Spinal cord (tissue), 10 donors: Measurements from ENCODE around the gene LGALS14. TPM values are rescaled to one million over a fixed set of nuclear protein-coding genes. Genes with fewer than 3 reads are reported as not detected.
A peak's percentile ranks its signal among the peaks of the same experiment; 100 is the strongest.
"Not testable (repeated sequence)": the region's sequence is repeated elsewhere in the genome, so short reads cannot be mapped to it uniquely, and the experiment has no call there.

Experiments used
- DNase-seq, 6 donors: peaks; one replicate each; pipeline versions ENCODE4 v3.0.0 to v3.0.0-alpha.2; 2013 to 2015; ENCODE audit warnings: low spot score in 6 of 6, low read depth in 4 of 6
- H3K27ac ChIP-seq: one replicate; pipeline ENCODE4 v1.5.1; 2013; ENCODE audit warnings: low read depth, low read length, control low read depth
- H3K27me3 ChIP-seq: one replicate; pipeline ENCODE4 v1.6.1; 2013; ENCODE audit warnings: low read length; ENCODE audit not compliant: control insufficient read depth, insufficient read depth
- H3K36me3 ChIP-seq: one replicate; pipeline ENCODE4 v1.6.1; 2013; ENCODE audit warnings: low read length; ENCODE audit not compliant: control insufficient read depth, insufficient read depth
- H3K4me1 ChIP-seq: one replicate; pipeline ENCODE4 v1.6.1; 2013; ENCODE audit warnings: low read length; ENCODE audit not compliant: control insufficient read depth, insufficient read depth
- H3K4me3 ChIP-seq: one replicate; pipeline ENCODE4 v1.5.1; 2013; ENCODE audit warnings: low read depth, low read length, control low read depth
- H3K9me3 ChIP-seq: one replicate; pipeline ENCODE4 v1.6.1; 2013; ENCODE audit warnings: low read length; ENCODE audit not compliant: control insufficient read depth, insufficient read depth
- WGBS: methylation state at CpG from one replicate; pipeline ENCODE4 v1.1.5; 2013; ENCODE audit warnings: missing lambda C conversion rate; ENCODE audit not compliant: insufficient coverage; 5-methylcytosine and 5-hydroxymethylcytosine counted together
- long read RNA-seq, 4 donors: transcript quantifications; one replicate each; lab custom pipeline, GENCODE V29; 2026
- polyA plus RNA-seq, 2 donors: library from polyadenylated mRNA; unstranded; fragments of 120-200 nt; gene quantifications; one replicate each; pipeline ENCODE4 v1.2.1, GENCODE V29; 2013; ENCODE audit not compliant: insufficient read length in 2 of 2
- total RNA-seq, 2 donors: library from RNA; depleted of rRNA in 1 of 2; stranded (reverse); fragments of 120-200 nt in 1 of 2; fragments of >200 nt in 1 of 2; gene quantifications; one replicate each; pipeline versions ENCODE4 v1.2.3 to v1.2.4, GENCODE V29; 2013 to 2014
- donor health status: healthy.

LGALS14 gene, protein sequence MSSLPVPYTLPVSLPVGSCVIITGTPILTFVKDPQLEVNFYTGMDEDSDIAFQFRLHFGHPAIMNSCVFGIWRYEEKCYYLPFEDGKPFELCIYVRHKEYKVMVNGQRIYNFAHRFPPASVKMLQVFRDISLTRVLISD
- under 1 TPM in 1 of 2 donors, not detected in 1; 0.28 TPM for total RNA-seq
- polyA plus RNA-seq: under 1 TPM; 0.35 to 0.57 TPM
- long read RNA-seq, donor 1: 0 reads
- long read RNA-seq, donor 2: 0 reads
- long read RNA-seq, donor 3: 0 reads
- long read RNA-seq, donor 4: 0 reads

DNA sequence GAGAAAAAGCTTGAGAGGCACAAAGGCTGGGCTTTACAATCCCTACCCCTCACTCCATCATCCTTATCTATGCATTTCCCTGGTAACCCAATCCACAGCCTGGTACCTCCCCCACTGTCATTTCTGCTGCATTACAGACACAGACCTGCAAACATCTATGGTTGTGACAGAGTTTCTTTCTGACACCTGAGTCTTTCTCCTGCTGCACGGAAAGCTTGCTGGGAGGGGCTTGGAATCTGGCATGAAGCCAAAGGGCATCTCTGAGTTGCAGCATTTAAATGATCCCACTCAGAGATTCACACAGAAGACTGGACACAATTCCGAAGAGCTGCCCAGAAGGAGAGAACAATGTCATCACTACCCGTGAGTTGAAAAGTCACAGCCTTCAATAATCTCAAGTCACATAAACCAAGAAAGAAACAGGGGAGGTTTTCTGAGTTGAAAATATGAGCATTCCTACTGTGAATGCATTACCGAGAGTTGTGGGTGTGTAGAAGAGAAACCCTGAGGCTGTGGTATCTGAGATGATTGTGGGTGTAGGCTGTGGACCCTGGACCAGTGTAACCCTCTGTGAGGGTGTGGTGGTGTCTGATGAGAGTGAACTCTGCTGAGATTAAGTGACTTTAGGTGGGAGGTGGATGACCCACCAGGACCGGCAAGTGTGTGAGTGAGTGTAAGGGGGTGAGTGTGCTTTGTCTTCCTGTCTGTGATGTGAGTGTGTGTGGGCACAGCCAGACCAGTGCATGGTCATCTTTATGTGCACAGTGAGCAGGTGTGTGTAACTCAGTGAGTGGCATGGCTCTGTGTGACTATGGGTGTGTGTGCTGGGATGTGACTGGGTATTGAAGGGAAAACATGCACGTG is at the start of gene LGALS14:
Gene LGALS14 (plus strand): TSS at position 301 of the 864 bp plus-strand sequence. CDS start 48 bp downstream, at position 349.
- Histone ChIP-seq H3K4me1 (no peaks in the 10 kb centered on the region), H3K4me3 (no peak within 1 kb of the TSS), H3K9me3 (no peaks in the 10 kb centered on the region), H3K27ac (no peak within 1 kb of the TSS), H3K27me3 (no peaks in the 10 kb centered on the region), H3K36me3 (no peaks in the 10 kb centered on the region)
- WGBS: 54% methylated on average over 3 of the region's 6 CpGs
- DNase-seq: peak in 2 of 6 donors; percentile 1

GRCh38 chr19:39655613-39656012 is 48.7 kb upstream of the LGALS14 start, which contains the start of gene LGALS16:
Gene LGALS16, plus strand, starts transcription at chr19:39655913. Its CDS starts 49 bp downstream, at chr19:39655962.
- no peak for DNase-seq
- no peak within 1 kb of the TSS for H3K4me3 ChIP-seq
- no peaks in the 10 kb centered on the region for H3K9me3 ChIP-seq
- no peak within 1 kb of the TSS for H3K27ac ChIP-seq
- 80% methylated on average over 1 of the region's 3 CpGs for WGBS
- peaks cover 2% of the 10 kb centered on the region for H3K27me3 ChIP-seq
- no peaks in the 10 kb centered on the region for H3K4me1 ChIP-seq
- H3K36me3 ChIP-seq: no peaks in the 10 kb centered on the region

- Histone ChIP-seq H3K27me3 (peaks cover 2% of the 10 kb centered on the region), H3K4me3 (no peak overlapping the region), H3K4me1 (no peaks in the 10 kb centered on the region), H3K36me3 (no peaks in the 10 kb centered on the region), H3K27ac (no peak overlapping the region), H3K9me3 (no peaks in the 10 kb centered on the region)
- DNase-seq: no peak
- whole genome bisulfite sequencing: 89% methylated on average over 2 of the region's 4 CpGs
Measured at GRCh38 chr19:39659791-39660190, 44.5 kb upstream of the LGALS14 start.

DNA sequence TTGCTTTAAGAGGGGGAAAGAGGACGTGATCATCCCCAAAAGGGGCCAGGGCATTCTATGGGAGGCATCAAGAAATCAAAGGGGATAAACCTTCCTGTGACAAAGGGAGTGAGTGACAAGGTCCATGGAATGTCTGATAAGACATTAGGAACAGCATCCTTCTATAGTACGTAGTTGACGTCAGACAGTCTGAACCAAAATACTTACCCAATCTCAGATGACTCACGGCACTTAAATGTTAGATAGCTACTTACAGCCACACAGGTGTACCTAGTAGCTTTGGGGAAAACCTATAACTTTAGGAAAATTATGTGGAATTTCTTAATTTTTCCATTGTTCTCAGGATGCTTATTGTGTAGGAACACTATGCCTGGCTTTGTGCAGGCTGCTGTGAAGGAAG is 43.6 kb upstream of the LGALS14 start:
- Histone ChIP-seq H3K9me3 (no peaks in the 10 kb centered on the region), H3K27me3 (peaks cover 2% of the 10 kb centered on the region), H3K27ac (no peak overlapping the region), H3K36me3 (no peaks in the 10 kb centered on the region), H3K4me3 (no peak overlapping the region), H3K4me1 (no peaks in the 10 kb centered on the region)
- no peak for DNase-seq
- 93% methylated on average over 3 of the region's 4 CpGs for WGBS

DNA sequence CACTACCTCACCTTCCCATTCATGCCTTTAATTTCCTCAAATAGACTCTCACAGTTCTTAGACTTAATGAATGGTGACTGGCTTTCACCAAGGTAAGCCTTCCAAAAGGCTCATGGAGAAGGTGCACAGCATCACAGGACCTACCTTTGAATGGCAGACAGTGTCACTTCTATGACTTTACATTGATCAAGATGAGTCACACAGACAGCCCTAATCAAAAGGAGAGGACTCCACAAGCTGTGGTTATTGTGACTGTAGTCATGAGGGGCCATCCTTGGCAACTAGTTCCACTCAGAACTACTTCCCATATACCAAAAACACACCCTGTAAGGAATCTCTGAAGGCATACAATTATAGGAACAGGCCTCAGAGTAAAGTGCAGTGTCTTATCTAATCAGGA is 42.7 kb upstream of the LGALS14 start:
- Histone ChIP-seq H3K4me1 (no peaks in the 10 kb centered on the region), H3K36me3 (no peaks in the 10 kb centered on the region), H3K27ac (no peak overlapping the region), H3K4me3 (no peak overlapping the region), H3K9me3 (no peaks in the 10 kb centered on the region), H3K27me3 (peaks cover 2% of the 10 kb centered on the region)
- DNase-seq: no peak

GRCh38 chr19:39669860-39670259 is 34.4 kb upstream of the LGALS14 start:
- not testable (repeated sequence) for H3K4me3 ChIP-seq, H3K4me1 ChIP-seq, DNase-seq, H3K36me3 ChIP-seq, H3K27ac ChIP-seq, H3K9me3 ChIP-seq, H3K27me3 ChIP-seq
- no CpG with 5 or more reads among the region's 3 CpGs for WGBS

- H3K27ac ChIP-seq: no peak overlapping the region
- DNase-seq: no peak
- WGBS: 10% methylated on average over 1 of the region's 4 CpGs
Measured at GRCh38 chr19:39670998-39671397, 33.3 kb upstream of the LGALS14 start.

GRCh38 chr19:39671739-39672363 is 32.4 kb upstream of the LGALS14 start:
- peak; percentile 7 to 84 (median 26) for DNase-seq
- Histone ChIP-seq H3K27ac (no peak overlapping the region), H3K4me3 (no peak overlapping the region), H3K4me1 (no peaks in the 10 kb centered on the region), H3K27me3 (peaks cover 5% of the 10 kb centered on the region), H3K9me3 (no peaks in the 10 kb centered on the region), H3K36me3 (no peaks in the 10 kb centered on the region)
- 13% methylated on average over 6 of the region's 9 CpGs for WGBS

More at GRCh38 chr19:39670998-39671397, 33.3 kb upstream of the LGALS14 start:
- H3K36me3 ChIP-seq: no peaks in the 10 kb centered on the region
- no peaks in the 10 kb centered on the region for H3K4me1 ChIP-seq
- H3K4me3 ChIP-seq: no peak overlapping the region
- H3K27me3 ChIP-seq: peaks cover 5% of the 10 kb centered on the region
- no peaks in the 10 kb centered on the region for H3K9me3 ChIP-seq

DNA sequence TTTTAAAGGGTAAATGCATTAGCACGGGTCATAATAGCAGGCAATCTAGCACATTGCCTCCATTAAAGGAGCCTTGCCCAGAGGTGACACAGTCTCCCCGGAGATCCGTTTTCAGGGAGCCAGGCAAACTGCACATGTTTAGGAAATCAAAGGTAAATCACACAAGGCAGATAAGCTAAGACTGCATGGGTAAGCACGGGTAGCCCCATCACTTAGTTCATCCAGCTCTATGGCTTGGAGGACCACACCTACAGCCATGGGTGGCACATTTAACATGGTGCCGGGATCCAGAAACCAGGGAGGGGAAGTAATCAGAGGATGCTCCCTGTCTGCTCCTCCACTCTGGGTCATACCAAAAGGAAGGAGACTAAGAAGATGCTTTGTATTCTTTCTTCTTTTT is 31.8 kb upstream of the LGALS14 start:
- no peak for DNase-seq
- Histone ChIP-seq H3K27ac (no peak overlapping the region), H3K4me1 (no peaks in the 10 kb centered on the region), H3K27me3 (peaks cover 5% of the 10 kb centered on the region), H3K36me3 (no peaks in the 10 kb centered on the region), H3K4me3 (no peak overlapping the region), H3K9me3 (no peaks in the 10 kb centered on the region)
- 58% methylated on average over 4 of the region's 5 CpGs for WGBS
